DMS 273 (cell line): ENCODE data around the gene YPEL1.
"Not testable (repeated sequence)": the region's sequence is repeated elsewhere in the genome, so short reads cannot be mapped to it uniquely, and the experiment has no call there.

Experiments used
- DNase-seq: peaks from one replicate; lab custom pipeline; 2025; ENCODE audit not compliant: unreplicated experiment; lab: John Stamatoyannopoulos, UW

YPEL1 gene

GRCh38 chr22:21754523-21754922, 18.9 kb upstream of the YPEL1 start:
- DNase-seq, result peak; percentile 74

DNA sequence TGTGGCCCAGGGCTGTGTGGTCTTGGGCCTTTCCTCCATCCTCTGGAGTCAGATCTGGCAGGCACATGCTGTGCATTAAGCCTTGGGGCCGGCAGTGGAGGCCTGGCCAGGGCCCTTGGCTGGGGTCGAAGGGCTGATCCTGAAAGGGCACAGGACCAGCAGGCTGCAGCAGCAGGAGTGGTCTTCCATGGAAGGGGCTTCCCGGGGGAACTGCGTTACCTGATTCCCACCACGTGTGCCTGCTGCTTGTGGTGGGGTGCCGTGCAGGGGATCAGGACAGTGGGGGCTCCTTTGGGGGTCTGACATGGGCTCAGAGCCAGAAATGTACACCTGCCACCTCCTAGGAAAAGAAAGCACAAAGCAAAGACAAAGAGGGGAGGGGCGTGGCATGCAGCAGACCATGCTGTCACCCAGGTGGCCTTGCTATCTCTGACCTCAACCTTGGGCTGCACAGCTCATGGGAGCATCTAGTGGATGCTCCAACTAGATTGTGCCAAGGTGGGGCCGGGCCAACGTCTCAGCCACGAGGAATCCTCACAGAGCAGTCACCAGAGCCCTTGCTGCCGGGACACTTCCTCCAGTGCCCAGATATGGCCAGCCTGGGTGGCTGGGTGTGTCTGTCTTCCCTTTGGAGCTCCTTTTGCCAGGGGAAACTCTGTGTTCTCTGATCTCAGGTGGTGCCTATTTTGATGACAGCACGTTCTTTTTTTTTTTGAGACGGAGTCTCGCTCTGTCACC, 17.9 kb upstream of the YPEL1 start:
- peak; percentile 10 for DNase-seq

- no peak for DNase-seq
These were observed 16.7 kb upstream of the YPEL1 start for GRCh38 chr22:21752276-21752675.

GRCh38 chr22:21745948-21746347, 10.4 kb upstream of the YPEL1 start:
- no peak for DNase-seq

- not testable (repeated sequence) for DNase-seq
These were observed 9.3 kb upstream of the YPEL1 start for GRCh38 chr22:21744917-21745316.

- DNase-seq, result no peak
These were observed 6.2 kb upstream of the YPEL1 start for GRCh38 chr22:21741790-21742189.

GRCh38 chr22:21741059-21741458, 5.5 kb upstream of the YPEL1 start:
- DNase-seq, result no peak

DNA sequence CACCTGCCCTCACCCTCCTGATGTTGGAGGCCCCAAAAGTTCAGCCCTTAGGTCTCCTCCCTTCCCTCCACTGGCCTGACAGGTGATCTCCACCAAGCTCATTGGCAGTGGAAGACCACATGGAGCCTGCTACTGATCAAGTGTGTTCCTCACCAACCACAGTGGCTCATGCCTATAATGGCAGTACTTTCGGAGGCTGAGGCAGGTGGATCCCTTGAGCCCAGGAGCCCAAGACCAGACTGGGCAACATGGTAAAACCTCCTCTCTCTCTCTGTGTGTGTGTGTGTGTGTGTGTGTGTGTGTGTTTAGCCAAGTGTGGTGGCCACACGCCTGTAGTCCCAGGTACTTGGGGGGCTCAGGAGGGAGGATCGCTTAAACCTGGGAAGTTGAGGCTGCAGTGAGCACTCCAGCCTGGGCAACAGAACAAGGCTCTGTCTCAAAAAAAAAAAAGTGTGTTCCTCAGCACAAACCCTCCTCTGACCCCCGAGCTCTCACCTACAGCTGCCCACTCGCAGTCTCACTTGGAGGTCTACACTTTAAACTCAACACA, 4.3 kb upstream of the YPEL1 start:
- DNase-seq, result no peak

DNA sequence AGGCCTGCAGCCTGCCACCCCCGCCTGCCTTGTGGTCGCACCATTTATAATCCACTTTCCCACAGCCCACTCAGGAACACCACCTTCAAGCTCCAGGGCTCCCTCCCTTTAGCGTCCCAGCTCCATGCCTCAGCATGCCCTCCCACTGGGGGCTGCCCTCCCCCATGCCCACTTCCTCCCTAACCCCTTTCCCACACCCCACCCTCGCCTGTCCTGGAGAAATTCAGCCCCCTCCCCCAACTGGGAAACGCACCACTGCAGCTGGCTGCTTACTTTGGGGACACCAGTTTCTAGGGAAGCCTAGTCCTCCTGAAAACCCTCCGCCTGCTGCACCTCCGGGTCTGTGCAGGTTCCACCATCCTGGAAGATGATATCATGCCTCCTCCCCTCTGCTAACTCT, 3.4 kb upstream of the YPEL1 start:
- no peak for DNase-seq

DNA sequence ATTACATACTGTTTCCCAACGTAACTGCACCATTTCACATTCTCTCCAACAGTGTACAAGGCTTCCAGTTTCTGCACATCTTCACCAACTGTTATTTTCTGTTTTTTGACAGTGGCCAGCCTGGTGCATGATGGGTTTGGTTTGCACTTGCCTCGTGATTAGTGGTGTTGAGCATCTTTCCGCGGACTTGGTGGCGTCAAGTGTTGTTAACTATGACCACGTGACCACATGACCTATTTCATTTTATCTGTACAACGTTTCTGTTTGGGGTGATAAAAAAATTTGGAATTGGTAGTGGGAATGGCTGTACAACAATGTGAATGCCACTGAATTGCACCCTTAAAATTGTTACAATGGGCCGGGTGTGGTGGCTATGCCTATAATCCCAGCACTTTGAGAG, 2.5 kb upstream of the YPEL1 start:
- DNase-seq, result no peak

DNA sequence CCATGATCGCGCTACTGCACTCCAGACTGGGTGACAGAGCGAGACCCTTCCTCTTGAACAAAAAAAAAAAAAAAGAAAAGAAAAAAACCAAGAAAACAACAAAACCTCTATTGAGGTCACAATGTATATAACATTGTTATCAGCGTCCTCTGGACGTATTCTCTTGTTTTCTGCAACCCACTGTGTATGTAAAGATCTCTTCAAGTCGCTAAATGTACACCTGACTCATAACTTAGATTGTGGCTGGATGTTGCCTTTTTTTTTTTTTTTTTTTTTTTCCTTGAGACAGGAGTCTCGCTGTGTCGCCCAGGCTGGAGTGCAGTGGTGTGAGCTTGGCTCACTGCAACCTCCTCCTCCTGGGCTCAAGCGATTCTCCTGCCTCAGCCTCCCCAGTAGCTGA, 1.4 kb upstream of the YPEL1 start:
- DNase-seq, result no peak

GRCh38 chr22:21736084-21736642, 569 bp upstream of the YPEL1 start:
- DNase-seq, result no peak

- DNase-seq, result peak; percentile 29
These were observed 924 bp downstream of the YPEL1 start for GRCh38 chr22:21734540-21735199.

DNA sequence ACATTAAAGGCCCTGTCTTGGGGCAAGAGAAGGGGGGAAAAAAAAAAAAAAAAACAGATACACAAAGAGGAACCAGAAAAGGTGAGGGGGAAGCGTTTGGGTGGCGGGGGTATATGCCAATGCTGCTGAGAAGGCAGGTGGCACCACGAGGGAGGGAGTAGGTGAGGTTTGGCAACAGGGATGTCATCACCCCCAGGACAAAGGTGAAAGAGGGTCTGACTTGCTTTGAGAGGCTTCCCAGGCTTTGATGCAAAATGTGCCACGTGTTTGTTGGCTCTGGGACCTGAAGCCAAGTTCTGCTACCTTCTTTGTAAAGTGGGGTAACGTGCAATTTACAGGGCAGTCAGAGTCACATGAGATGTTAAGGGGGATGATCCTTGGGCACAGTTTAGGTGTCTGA, 4.1 kb downstream of the YPEL1 start:
- no peak for DNase-seq

DNA sequence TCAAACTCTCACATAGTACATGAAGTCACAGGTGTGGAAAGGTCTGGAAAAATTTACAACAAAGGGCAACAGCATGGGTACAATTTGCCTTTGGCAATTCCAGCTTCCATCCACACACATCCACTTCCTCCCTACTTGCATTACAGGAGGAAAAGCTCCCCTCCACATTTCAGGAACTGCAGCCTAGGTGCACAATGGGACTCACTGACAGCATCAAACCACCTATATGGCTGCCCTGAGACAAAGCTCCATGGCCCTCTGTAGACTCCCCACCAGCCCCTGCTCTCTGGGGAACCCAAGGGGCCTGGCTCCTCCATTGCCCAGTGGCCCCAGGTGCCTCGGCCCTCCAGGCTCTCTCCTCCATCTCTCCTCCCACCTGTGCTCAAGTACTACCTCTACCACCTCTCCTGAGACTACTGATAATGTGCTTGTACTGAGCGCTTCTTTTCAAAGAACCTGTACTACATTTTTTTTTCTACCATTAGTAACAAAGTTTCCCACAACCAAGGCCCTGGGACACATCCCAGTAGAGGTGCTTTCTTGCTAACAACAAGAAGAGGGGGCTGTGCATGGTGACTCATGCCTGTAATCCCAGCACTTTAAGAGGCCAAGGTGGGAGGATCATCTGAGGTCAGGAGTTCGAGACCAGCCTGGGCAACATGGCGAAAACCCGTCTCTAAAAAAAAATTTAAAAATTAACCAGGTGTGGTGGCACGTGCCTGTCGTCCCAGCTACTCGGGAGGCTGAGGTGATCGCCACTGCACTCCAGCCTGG, 4.9 kb downstream of the YPEL1 start:
- no peak for DNase-seq

GRCh38 chr22:21729184-21729583, 6.4 kb downstream of the YPEL1 start:
- DNase-seq, result not testable (repeated sequence)

DNA sequence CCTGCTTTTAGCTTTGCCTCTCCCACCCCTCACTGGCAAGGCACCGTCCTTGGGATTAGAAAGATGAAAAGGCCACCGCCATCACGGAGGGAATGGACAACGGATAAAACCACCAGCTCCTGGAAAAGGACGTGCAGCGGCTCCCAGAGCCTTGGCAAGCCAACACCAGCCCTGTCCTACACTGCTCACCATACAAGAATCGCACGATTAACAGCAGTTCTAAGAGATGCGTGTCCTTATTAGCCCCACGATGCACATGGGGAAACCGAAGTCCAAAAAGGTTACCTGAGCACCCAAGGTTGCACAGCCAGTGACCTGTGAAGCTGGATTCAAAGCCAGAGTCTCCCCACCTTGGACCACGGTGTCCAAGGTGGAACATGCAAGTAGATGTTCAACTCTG, 7.3 kb downstream of the YPEL1 start:
- no peak for DNase-seq

GRCh38 chr22:21727768-21728167, 7.8 kb downstream of the YPEL1 start:
- DNase-seq, result no peak

DNA sequence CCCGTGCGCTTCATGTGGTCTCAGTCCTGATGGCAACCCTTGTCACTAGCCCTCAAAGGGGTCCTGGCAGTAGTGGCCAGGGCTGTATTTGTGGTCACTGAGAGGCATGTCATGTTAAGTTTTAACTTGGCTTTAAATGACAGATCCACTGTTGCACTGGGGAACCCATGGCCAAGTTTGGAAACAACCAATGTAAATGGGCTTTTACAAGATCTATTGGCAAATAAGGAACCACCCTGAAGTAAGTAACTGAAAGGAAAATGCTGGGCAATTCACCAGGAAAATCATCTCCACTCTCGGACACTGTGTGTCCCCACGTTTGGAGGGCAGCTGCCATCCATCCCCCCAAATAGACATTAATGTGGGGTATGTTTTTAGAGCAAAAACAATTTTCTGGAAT, 8.4 kb downstream of the YPEL1 start:
- DNase-seq, result no peak

DNA sequence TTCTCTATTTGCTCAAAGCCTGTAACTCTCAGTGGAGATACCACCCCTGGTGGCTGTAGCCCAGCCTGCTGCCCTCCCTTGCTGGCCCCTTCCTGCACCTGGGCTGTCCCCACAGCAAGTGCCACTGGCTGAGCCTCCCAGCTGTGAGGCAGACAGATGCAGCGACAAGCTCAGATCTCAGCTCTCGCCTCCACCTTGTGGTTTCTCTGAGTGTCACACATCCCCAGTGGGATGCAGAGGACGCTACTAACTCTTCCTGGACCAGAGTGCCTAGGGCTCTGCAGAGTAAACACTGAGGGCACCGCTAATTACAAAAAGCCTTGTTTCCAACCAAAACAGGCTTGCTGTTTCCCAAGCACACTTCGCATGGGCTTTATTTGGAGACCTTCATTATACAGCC, 8.9 kb downstream of the YPEL1 start:
- peak; percentile 65 for DNase-seq

- DNase-seq, result no peak
These were observed 9.5 kb downstream of the YPEL1 start for GRCh38 chr22:21725956-21726649.
